H1 (cell line): ENCODE results near the gene HIP1. TPM values are rescaled to one million over a fixed set of nuclear protein-coding genes. Genes with fewer than 3 reads are reported as not detected.

Source experiments
- BRCA1 ChIP-seq: IDR thresholded peaks from 2 replicates; pipeline ENCODE4 v1.6.1; 2012; ENCODE audit warnings: low read depth, low read length, improper control_type of control experiment
- CEBPB ChIP-seq: IDR thresholded peaks from 2 replicates; pipeline ENCODE4 v1.6.1; 2012; ENCODE audit warnings: low read depth, low read length
- CHD1 ChIP-seq: IDR thresholded peaks from 2 replicates; pipeline ENCODE4 v1.6.1; 2012; ENCODE audit warnings: low read depth, low read length, improper control_type of control experiment
- CREB1 ChIP-seq: IDR thresholded peaks from 2 replicates; pipeline ENCODE4 v1.6.1; 2012; ENCODE audit warnings: inconsistent platforms
- CTBP2 ChIP-seq: IDR thresholded peaks from 2 replicates; pipeline ENCODE4 v1.7.0; 2011; ENCODE audit warnings: borderline replicate concordance, mild to moderate bottlenecking, moderate library complexity, mixed read lengths, low read length; ENCODE audit not compliant: insufficient read depth, insufficient read length
- EP300 ChIP-seq, 2 experiments: IDR thresholded peaks; 1 replicate in 1 of 2; 2 replicates in 1 of 2; pipeline ENCODE4 v1.6.1; 2011 to 2012; ENCODE audit warnings: low read depth in 2 of 2, low read length in 2 of 2, mild to moderate bottlenecking in 2 of 2, borderline replicate concordance in 1 of 2, inconsistent platforms in 1 of 2, moderate library complexity in 1 of 2
- EZH2 ChIP-seq: fragments of 200-600 bp; sonication (generic); IDR thresholded peaks from 2 replicates; pipeline ENCODE4 v1.7.1; 2012; ENCODE audit warnings: low read depth, mild to moderate bottlenecking, moderate library complexity, low read length, inconsistent platforms; ENCODE audit not compliant: severe bottlenecking
- GABPA ChIP-seq: IDR thresholded peaks from 2 replicates; pipeline ENCODE4 v1.6.1; 2011; ENCODE audit warnings: mild to moderate bottlenecking, low read length, moderate library complexity, borderline replicate concordance; ENCODE audit not compliant: insufficient read depth
- HDAC2 ChIP-seq, 2 experiments: fragments of 300-600 bp in 1 of 2; sonication (generic) in 1 of 2; IDR thresholded peaks; 2 replicates each; pipeline ENCODE4 v1.6.1; 2011 to 2012; ENCODE audit warnings: low read depth in 2 of 2, low read length in 2 of 2, mild to moderate bottlenecking in 2 of 2, moderate library complexity in 2 of 2, borderline replicate concordance in 1 of 2, inconsistent platforms in 1 of 2
- PHF8 ChIP-seq: fragments of 200-600 bp; sonication (generic); conservative IDR thresholded peaks from 2 replicates; pipeline ENCODE4 v1.7.1; 2012; ENCODE audit warnings: low read depth, mild to moderate bottlenecking, inconsistent platforms, low read length, moderate library complexity
- POLR2A ChIP-seq, 2 experiments: IDR thresholded peaks; 1 replicate in 1 of 2; 2 replicates in 1 of 2; pipeline ENCODE4 v1.6.1; 2011; ENCODE audit warnings: low read depth in 2 of 2, low read length in 2 of 2, mild to moderate bottlenecking in 2 of 2; ENCODE audit errors: control extremely low read depth in 1 of 2
- POLR2AphosphoS5 ChIP-seq: IDR thresholded peaks from 2 replicates; pipeline ENCODE4 v1.6.1; 2011; ENCODE audit warnings: low read depth, low read length
- POU5F1 ChIP-seq: IDR thresholded peaks from 2 replicates; pipeline ENCODE4 v1.6.1; 2011; ENCODE audit warnings: low read depth, mild to moderate bottlenecking, low read length, moderate library complexity
- RAD21 ChIP-seq, 2 experiments: IDR thresholded peaks in 1 of 2; conservative IDR thresholded peaks in 1 of 2; 2 replicates each; pipeline ENCODE4 v1.6.1; 2011; ENCODE audit warnings: low read depth in 2 of 2, low read length in 2 of 2, improper control_type of control experiment in 1 of 2, inconsistent platforms in 1 of 2, mild to moderate bottlenecking in 1 of 2, moderate library complexity in 1 of 2
- RFX5 ChIP-seq: IDR thresholded peaks from 2 replicates; pipeline ENCODE4 v1.6.1; 2011; ENCODE audit warnings: low read depth, low read length, improper control_type of control experiment, borderline replicate concordance
- RXRA ChIP-seq: IDR thresholded peaks from 2 replicates; pipeline ENCODE4 v1.6.1; 2011; ENCODE audit warnings: low read depth, mild to moderate bottlenecking, low read length, moderate library complexity; ENCODE audit not compliant: insufficient read depth
- SIN3A ChIP-seq, 2 experiments: IDR thresholded peaks in 1 of 2; conservative IDR thresholded peaks in 1 of 2; 2 replicates each; pipeline ENCODE4 v1.6.1; 2011 to 2012; ENCODE audit warnings: low read length in 2 of 2, improper control_type of control experiment in 1 of 2, low read depth in 1 of 2, mild to moderate bottlenecking in 1 of 2
- SP1 ChIP-seq: IDR thresholded peaks from 2 replicates; pipeline ENCODE4 v1.6.1; 2011; ENCODE audit warnings: low read depth, low read length
- SP4 ChIP-seq: IDR thresholded peaks from 2 replicates; pipeline ENCODE4 v1.6.1; 2012; ENCODE audit warnings: low read length, inconsistent platforms
- TAF7 ChIP-seq: optimal IDR thresholded peaks from 2 replicates; pipeline ENCODE3; 2011; ENCODE audit warnings: low read depth, mild to moderate bottlenecking, inconsistent platforms, low read length, moderate library complexity, borderline replicate concordance
- TCF12 ChIP-seq: IDR thresholded peaks from 2 replicates; pipeline ENCODE4 v1.6.1; 2011; ENCODE audit warnings: low read depth, mild to moderate bottlenecking, low read length
- TEAD4 ChIP-seq: IDR thresholded peaks from 2 replicates; pipeline ENCODE4 v1.6.1; 2012; ENCODE audit warnings: low read depth, low read length, inconsistent platforms, mixed read lengths
- polyA plus RNA-seq, 7 experiments: library from polyadenylated mRNA; depleted of rRNA in 3 of 7; stranded (reverse) in 5 of 7; unstranded in 2 of 7; fragments of >200 nt in 5 of 7; fragments of 200-250 nt in 2 of 7; gene quantifications; 1 replicate in 5 of 7; 2 replicates in 1 of 7; 4 replicates in 1 of 7; pipeline versions ENCODE4 v1.2.1 to v1.2.3, GENCODE V29; 2011 to 2013; ENCODE audit warnings: missing spikeins in 2 of 7, mixed read lengths in 2 of 7
- total RNA-seq: library from RNA; stranded (reverse); fragmentation: NEBNext Ultra II Directional; extraction: Animal tissue kit (Norgen Biotek cat#: 25700); gene quantifications from 2 replicates; pipeline ENCODE4 v1.2.1, GENCODE V29; 2021
- TF ChIP-seq, protein P1 (sequence below): IDR thresholded peaks from 2 replicates; pipeline ENCODE4 v1.6.1; 2012; ENCODE audit warnings: inconsistent platforms

Gene HIP1
- total and polyA plus RNA-seq, 2 of the 8 experiments (the other 6 are each of a cell fraction or from before 2014, with no cell fraction given): 51.8 to 108 TPM

- TF ChIP-seq CTBP2 (peak; percentile 44), GABPA (no peak), CHD1 (no peak), HDAC2 (IDR thresholded peaks at IDR 0.05; ENCODE audit: borderline replicate concordance in 1 of 2, low read depth in 2 of 2, low read length in 2 of 2) (peak; percentile 45 to 78; a peak in 1 of 4 replicates), POU5F1 (no peak), TCF12 (peak; percentile 77; the same call in 1 of the 2 replicates), CEBPB (no peak), BRCA1 (no peak), POLR2A (IDR thresholded peaks at IDR 0.05; ENCODE audit: control extremely low read depth in 1 of 2, low read depth in 2 of 2, low read length in 2 of 2) (peak in 1 of 2 experiments; percentile 60; a peak in 1 of 3 replicates), EP300 (IDR thresholded peaks at IDR 0.05; ENCODE audit: borderline replicate concordance in 1 of 2, low read depth in 2 of 2, low read length in 2 of 2) (peak in 1 of 2 experiments; percentile 62; a peak in 1 of 3 replicates), PHF8 (peak; percentile 58), RXRA (no peak), EZH2 (no peak), SP1 (peak; percentile 50; the same call in 1 of the 2 replicates), TAF7 (peak; percentile 38), TEAD4 (peak; percentile 97), SP4 (no peak; the same call in 1 of the 2 replicates), POLR2AphosphoS5 (peak; percentile 70), CREB1 (peak; percentile 56; the same call in 1 of the 2 replicates), RFX5 (no peak), SIN3A (conservative IDR thresholded peaks at IDR 0.05 in 1 of 2, IDR thresholded peaks at IDR 0.05 in 1 of 2; ENCODE audit: low read depth in 1 of 2, low read length in 2 of 2) (peak in 1 of 2 experiments; percentile 48; a peak in 1 of 4 replicates), RAD21 (IDR thresholded peaks at IDR 0.05 in 1 of 2, conservative IDR thresholded peaks at IDR 0.05 in 1 of 2; ENCODE audit: low read depth in 2 of 2, low read length in 2 of 2) (no peak)
- TF ChIP-seq, protein P1, sequence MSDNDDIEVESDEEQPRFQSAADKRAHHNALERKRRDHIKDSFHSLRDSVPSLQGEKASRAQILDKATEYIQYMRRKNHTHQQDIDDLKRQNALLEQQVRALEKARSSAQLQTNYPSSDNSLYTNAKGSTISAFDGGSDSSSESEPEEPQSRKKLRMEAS: peak; percentile 74
Measured at GRCh38 chr7:75639071-75639885, 99.5 kb downstream of the HIP1 start (continued).
